HEK293 (cell line): ENCODE results near the gene CYBA.

Experiments
- EGR2 ChIP-seq: fragments of 450-650 bp; formaldehyde crosslinking; IDR thresholded peaks from 2 replicates; pipeline ENCODE4 v1.5.1; 2016; ENCODE audit warnings: low read depth, missing biosample characterization, missing genetic modification characterization
- GLI2 ChIP-seq: fragments of 450-650 bp; formaldehyde crosslinking; IDR thresholded peaks from 2 replicates; pipeline ENCODE4; 2017; ENCODE audit warnings: missing biosample characterization, missing genetic modification characterization, low read depth, borderline replicate concordance
- IKZF3 ChIP-seq: fragments of 450-650 bp; IDR thresholded peaks from 2 replicates; pipeline ENCODE4 v1.5.0; 2018; ENCODE audit warnings: missing biosample characterization, mild to moderate bottlenecking, missing genetic modification characterization, moderate library complexity
- KLF1 ChIP-seq: fragments of 450-650 bp; formaldehyde crosslinking; IDR thresholded peaks from 2 replicates; pipeline ENCODE4 v1.5.1; 2016; ENCODE audit warnings: missing biosample characterization, missing genetic modification characterization
- OVOL3 ChIP-seq: fragments of 450-650 bp; formaldehyde crosslinking; IDR thresholded peaks from 2 replicates; pipeline ENCODE4 v1.5.1; 2016; ENCODE audit warnings: missing biosample characterization, missing genetic modification characterization
- PATZ1 ChIP-seq: fragments of 450-650 bp; formaldehyde crosslinking; IDR thresholded peaks from 2 replicates; pipeline ENCODE4 v1.5.1; 2016; ENCODE audit warnings: missing biosample characterization, missing genetic modification characterization
- PBX3 ChIP-seq: sonication (generic); formaldehyde crosslinking; IDR thresholded peaks from 2 replicates; pipeline ENCODE4 v1.8.1; 2022; ENCODE audit warnings: mild to moderate bottlenecking, moderate library complexity, missing genetic modification reagents
- REST ChIP-seq: fragments of 450-650 bp; formaldehyde crosslinking; IDR thresholded peaks from 2 replicates; pipeline ENCODE4 v1.5.1; 2016; ENCODE audit warnings: missing biosample characterization, missing genetic modification characterization
- SP3 ChIP-seq: fragments of 450-650 bp; formaldehyde crosslinking; IDR thresholded peaks from 2 replicates; pipeline ENCODE4 v1.5.1; 2016; ENCODE audit warnings: missing biosample characterization, missing genetic modification characterization
- TRIM28 ChIP-seq: IDR thresholded peaks from 2 replicates; pipeline ENCODE4 v1.6.1; 2011; ENCODE audit warnings: low read length, control low read depth, borderline replicate concordance
- ZBTB20 ChIP-seq: fragments of 450-650 bp; formaldehyde crosslinking; IDR thresholded peaks from 2 replicates; pipeline ENCODE4 v1.5.1; 2016; ENCODE audit warnings: missing biosample characterization, missing genetic modification characterization
- ZBTB48 ChIP-seq: fragments of 450-650 bp; formaldehyde crosslinking; IDR thresholded peaks from 2 replicates; pipeline ENCODE4 v1.5.1; 2016; ENCODE audit warnings: missing biosample characterization, missing genetic modification characterization
- ZNF112 ChIP-seq: fragments of 450-650 bp; formaldehyde crosslinking; IDR thresholded peaks from 2 replicates; pipeline ENCODE4 v1.5.0; 2017; ENCODE audit warnings: missing biosample characterization, missing genetic modification characterization
- ZNF157 ChIP-seq: fragments of 450-650 bp; formaldehyde crosslinking; IDR thresholded peaks from 2 replicates; pipeline ENCODE4 v1.5.1; 2016; ENCODE audit warnings: missing biosample characterization, missing genetic modification characterization
- ZNF184 ChIP-seq: fragments of 450-650 bp; IDR thresholded peaks from 2 replicates; pipeline ENCODE4 v1.5.1; 2018; ENCODE audit warnings: missing biosample characterization, mild to moderate bottlenecking, missing genetic modification characterization
- ZNF23 ChIP-seq: fragments of 450-650 bp; formaldehyde crosslinking; IDR thresholded peaks from 2 replicates; pipeline ENCODE4 v1.5.1; 2016; ENCODE audit warnings: missing biosample characterization, missing genetic modification characterization, borderline replicate concordance
- ZNF292 ChIP-seq: fragments of 450-650 bp; formaldehyde crosslinking; IDR thresholded peaks from 2 replicates; pipeline ENCODE4 v1.5.1; 2016; ENCODE audit warnings: low read depth, missing biosample characterization, missing genetic modification characterization, borderline replicate concordance
- ZNF341 ChIP-seq: fragments of 450-650 bp; formaldehyde crosslinking; IDR thresholded peaks from 2 replicates; pipeline ENCODE4; 2016; ENCODE audit warnings: low read depth, missing biosample characterization, missing genetic modification characterization
- ZNF423 ChIP-seq: fragments of 450-650 bp; formaldehyde crosslinking; IDR thresholded peaks from 2 replicates; pipeline ENCODE4 v1.5.1; 2016; ENCODE audit warnings: missing biosample characterization, missing genetic modification characterization
- ZNF514 ChIP-seq: fragments of 450-650 bp; formaldehyde crosslinking; IDR thresholded peaks from 2 replicates; pipeline ENCODE4 v1.5.1; 2016; ENCODE audit warnings: missing biosample characterization, missing genetic modification characterization
- ZNF521 ChIP-seq: fragments of 450-650 bp; formaldehyde crosslinking; IDR thresholded peaks from 2 replicates; pipeline ENCODE4 v1.5.1; 2017; ENCODE audit warnings: missing biosample characterization, mild to moderate bottlenecking, missing genetic modification characterization
- ZNF529 ChIP-seq: fragments of 450-650 bp; formaldehyde crosslinking; IDR thresholded peaks from 2 replicates; pipeline ENCODE4 v1.5.1; 2017; ENCODE audit warnings: missing genetic modification characterization, missing biosample characterization; ENCODE audit not compliant: insufficient replicate concordance
- ZNF639 ChIP-seq: fragments of 450-650 bp; formaldehyde crosslinking; IDR thresholded peaks from 2 replicates; pipeline ENCODE4 v1.5.1; 2016; ENCODE audit warnings: missing biosample characterization, missing genetic modification characterization
- ZNF645 ChIP-seq: fragments of 450-650 bp; formaldehyde crosslinking; IDR thresholded peaks from 2 replicates; pipeline ENCODE4; 2016; ENCODE audit warnings: missing biosample characterization, missing genetic modification characterization
- ZNF660 ChIP-seq: fragments of 450-650 bp; IDR thresholded peaks from 2 replicates; pipeline ENCODE4 v1.5.1; 2018; ENCODE audit warnings: missing biosample characterization, mild to moderate bottlenecking, missing genetic modification characterization
- ZNF677 ChIP-seq: fragments of 450-650 bp; IDR thresholded peaks from 2 replicates; pipeline ENCODE4 v1.5.0; 2018; ENCODE audit warnings: missing biosample characterization, mild to moderate bottlenecking, missing genetic modification characterization, moderate library complexity
- ZNF692 ChIP-seq: fragments of 450-650 bp; formaldehyde crosslinking; IDR thresholded peaks from 2 replicates; pipeline ENCODE4 v1.5.1; 2016; ENCODE audit warnings: missing biosample characterization, missing genetic modification characterization
- ZNF707 ChIP-seq: fragments of 450-650 bp; formaldehyde crosslinking; IDR thresholded peaks from 2 replicates; pipeline ENCODE4 v1.5.1; 2016; ENCODE audit warnings: missing biosample characterization, missing genetic modification characterization
- ZNF791 ChIP-seq: fragments of 450-650 bp; formaldehyde crosslinking; IDR thresholded peaks from 2 replicates; pipeline ENCODE4 v1.5.1; 2016; ENCODE audit warnings: missing biosample characterization, missing genetic modification characterization
- ZNF837 ChIP-seq: fragments of 450-650 bp; formaldehyde crosslinking; IDR thresholded peaks from 2 replicates; pipeline ENCODE4 v1.5.1; 2016; ENCODE audit warnings: missing biosample characterization, missing genetic modification characterization

The CYBA gene

GRCh38 chr16:88686439-88687253 is 35.8 kb upstream of the CYBA start, which contains the start of gene SNAI3 (continued):
- TF ChIP-seq KLF1 (tag by site-specific recombination) = peak; percentile 91
- TF ChIP-seq IKZF3 (tag by site-specific recombination) = 0 out of 2 replicates have a peak, but pooled peaks have one; percentile 5
- TF ChIP-seq ZNF423 = no peak
- no peak for TF ChIP-seq ZNF529 (tag by site-specific recombination)
- no peak for TF ChIP-seq ZNF521 (tag by site-specific recombination)
- TF ChIP-seq ZBTB20 = peak; percentile 9; the same call in 1 of the 2 replicates
- no peak for TF ChIP-seq ZNF514
- no peak for TF ChIP-seq TRIM28
- no peak for TF ChIP-seq ZNF23
- TF ChIP-seq ZNF791 (tag by site-specific recombination) = no peak
- TF ChIP-seq GLI2 = no peak
- TF ChIP-seq ZNF184 (tag by site-specific recombination) = no peak
- no peak for TF ChIP-seq ZNF639 (tag by site-specific recombination)
- no peak for TF ChIP-seq ZNF112
- no peak for TF ChIP-seq ZNF157 (tag by site-specific recombination)
- TF ChIP-seq ZNF677 (tag by site-specific recombination) = no peak
- TF ChIP-seq ZNF660 (tag by site-specific recombination) = no peak
- TF ChIP-seq REST (tag by site-specific recombination) = no peak
- peak; percentile 63; the same call in 1 of the 2 replicates for TF ChIP-seq SP3 (tag by site-specific recombination)
- peak; percentile 65 for TF ChIP-seq EGR2 (tag by site-specific recombination)
- TF ChIP-seq ZBTB48 = no peak
- TF ChIP-seq PBX3 (CRISPR knock-in tag) = no peak
- no peak for TF ChIP-seq ZNF707 (tag by site-specific recombination)
- no peak for TF ChIP-seq ZNF341 (tag by site-specific recombination)
- TF ChIP-seq PATZ1 (tag by site-specific recombination) = no peak; the same call in 1 of the 2 replicates
- TF ChIP-seq OVOL3 = no peak
- no peak for TF ChIP-seq ZNF837 (tag by site-specific recombination)
- no peak for TF ChIP-seq ZNF645
- TF ChIP-seq ZNF692 = no peak
- no peak for TF ChIP-seq ZNF292 (tag by site-specific recombination)
